GM21526 (cell line): Measurements from ENCODE around the gene AQP9.
"Not testable (repeated sequence)": the region's sequence is repeated elsewhere in the genome, so short reads cannot be mapped to it uniquely, and the experiment has no call there.

Experiments used
- ATAC-seq: cut with Tn5 transposase; IDR thresholded peaks from one replicate; pipeline ENCODE4 v1.9.1; 2021; ENCODE audit warnings: moderate library complexity; ENCODE audit not compliant: unreplicated experiment, low FRiP score

AQP9 gene

DNA sequence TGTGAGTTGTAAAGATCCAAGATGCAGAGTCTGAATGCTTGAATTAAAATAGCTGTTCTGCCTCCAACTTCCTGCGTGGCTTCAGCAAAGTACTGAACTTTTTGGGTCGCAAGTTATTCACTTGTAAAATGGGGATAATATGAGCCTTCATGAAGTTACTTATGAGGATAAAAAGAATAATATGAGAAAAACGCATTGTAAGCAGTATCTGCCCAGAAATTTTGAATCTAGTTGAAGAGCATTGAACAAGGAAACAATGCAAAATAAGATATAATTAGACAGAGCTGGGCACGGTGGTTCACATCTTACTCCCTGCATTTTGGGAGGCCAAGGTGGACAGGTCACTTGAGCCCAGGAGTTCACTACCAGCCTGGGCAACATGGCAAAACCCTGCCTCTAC lies 37.8 kb downstream of the AQP9 start:
- ATAC-seq, result no peak

DNA sequence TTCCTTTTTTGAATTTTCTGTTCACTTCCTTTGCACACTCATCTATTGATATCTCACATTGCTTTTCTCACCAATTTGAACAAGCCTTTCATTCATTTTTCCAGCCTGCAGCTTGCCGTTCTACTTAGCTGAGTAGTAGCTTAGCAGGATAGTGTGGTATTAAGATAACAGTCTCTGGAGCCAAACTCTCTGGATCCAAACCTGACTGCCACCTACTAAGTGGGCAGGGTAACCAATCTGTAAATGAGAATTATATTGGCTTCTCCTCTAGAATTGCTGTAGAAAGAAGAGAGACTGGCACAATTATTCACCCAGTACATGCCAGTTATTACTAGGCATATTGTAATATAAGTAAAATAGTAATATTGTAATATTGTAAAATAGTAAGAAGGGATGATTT lies 40.5 kb downstream of the AQP9 start:
- no peak for ATAC-seq

DNA sequence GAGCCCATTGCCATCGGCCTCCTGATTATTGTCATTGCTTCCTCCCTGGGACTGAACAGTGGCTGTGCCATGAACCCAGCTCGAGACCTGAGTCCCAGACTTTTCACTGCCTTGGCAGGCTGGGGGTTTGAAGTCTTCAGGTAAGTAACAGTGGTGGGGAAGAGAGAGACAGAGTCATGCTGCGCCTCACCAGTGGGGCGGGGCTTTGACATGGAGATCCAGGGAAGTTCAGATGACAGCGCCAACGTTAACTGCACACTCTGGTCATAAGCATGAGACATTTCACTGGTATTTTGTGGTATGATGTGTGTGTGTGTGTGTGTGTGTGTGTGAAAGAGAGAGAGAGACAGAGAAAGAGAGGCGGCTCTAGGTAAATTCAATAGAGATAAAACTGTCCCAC lies 41.0 kb downstream of the AQP9 start:
- ATAC-seq, result no peak

DNA sequence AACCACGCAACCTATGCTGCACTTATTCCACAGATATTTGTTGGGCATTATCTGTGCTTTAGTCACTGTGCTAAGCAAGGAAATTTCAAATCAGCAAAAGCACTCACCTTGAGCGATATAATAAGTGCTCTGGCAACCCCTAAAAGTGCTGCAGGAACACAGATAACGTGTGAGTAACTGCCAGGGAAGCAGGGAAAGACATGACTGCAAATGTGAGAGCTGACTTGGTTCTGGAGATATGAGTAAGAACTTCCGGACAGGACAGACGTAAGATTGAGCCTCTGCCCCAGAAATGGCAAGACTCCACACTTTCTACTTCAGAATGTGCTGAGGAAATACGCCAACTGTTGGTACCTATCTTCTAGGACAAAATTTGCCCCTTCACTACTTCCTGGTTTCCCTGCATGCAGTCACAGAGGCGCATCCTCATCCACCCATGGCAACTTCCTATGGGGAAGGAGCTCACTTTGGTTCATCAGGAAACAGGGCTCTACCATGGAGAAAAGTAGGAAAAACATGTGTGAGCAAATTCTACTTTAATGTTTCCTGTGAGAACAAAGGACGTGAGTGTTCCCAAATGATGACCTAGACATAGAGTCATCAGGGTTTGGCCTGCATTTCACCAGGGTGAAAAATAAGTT lies 41.7 kb downstream of the AQP9 start:
- ATAC-seq, result no peak

DNA sequence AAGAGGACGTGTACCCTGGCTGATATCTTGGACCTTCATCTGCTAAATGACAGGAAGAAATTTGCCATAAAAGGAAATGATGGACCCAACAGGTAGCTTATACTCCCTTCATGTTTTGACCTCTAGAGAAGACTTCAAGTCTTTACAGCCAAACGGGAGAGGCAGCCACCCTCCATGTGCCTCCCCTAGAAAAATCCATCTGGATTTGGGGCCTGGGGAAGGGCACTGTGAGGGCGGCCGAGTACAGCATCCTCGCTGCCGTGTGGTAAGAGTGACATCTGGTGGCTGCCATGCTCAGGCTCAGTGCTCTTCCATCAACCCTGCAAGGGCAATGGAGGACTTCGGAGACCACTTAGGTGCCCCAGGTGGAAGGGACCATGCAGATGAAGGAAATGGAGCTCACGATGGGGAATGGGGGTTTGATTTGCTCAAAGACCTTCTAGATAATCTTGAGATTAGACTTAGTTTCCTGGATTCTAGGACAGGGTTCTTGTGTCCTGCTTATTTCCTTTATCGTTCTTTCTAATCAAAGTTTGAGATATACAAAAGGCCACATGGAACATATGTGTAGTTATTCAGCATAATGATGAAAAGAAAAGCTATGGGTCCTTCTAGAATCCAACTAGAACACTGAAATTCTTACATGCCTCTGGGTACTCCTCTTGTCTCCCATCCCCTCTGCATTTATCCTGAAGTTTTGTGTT lies 44.4 kb downstream of the AQP9 start:
- ATAC-seq, result no peak

DNA sequence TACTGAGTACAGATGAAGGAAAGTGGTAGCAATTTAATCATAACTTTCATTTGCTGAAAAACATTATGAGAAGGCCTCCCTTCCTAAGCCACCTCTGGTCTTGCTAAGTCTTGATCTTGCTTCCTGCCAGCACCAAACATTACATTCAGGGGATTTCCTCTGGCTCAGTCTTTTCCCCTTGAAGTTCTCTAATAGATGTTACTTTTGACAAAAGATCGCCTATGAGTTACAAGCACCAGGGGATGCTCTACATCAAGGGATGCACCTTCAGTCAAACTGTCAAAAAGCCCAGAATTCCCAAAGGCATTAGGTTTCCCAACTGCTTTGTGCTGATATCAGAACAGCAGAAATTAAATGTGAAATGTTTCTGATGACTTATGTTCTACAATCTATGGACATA lies 47.3 kb downstream of the AQP9 start:
- no peak for ATAC-seq

DNA sequence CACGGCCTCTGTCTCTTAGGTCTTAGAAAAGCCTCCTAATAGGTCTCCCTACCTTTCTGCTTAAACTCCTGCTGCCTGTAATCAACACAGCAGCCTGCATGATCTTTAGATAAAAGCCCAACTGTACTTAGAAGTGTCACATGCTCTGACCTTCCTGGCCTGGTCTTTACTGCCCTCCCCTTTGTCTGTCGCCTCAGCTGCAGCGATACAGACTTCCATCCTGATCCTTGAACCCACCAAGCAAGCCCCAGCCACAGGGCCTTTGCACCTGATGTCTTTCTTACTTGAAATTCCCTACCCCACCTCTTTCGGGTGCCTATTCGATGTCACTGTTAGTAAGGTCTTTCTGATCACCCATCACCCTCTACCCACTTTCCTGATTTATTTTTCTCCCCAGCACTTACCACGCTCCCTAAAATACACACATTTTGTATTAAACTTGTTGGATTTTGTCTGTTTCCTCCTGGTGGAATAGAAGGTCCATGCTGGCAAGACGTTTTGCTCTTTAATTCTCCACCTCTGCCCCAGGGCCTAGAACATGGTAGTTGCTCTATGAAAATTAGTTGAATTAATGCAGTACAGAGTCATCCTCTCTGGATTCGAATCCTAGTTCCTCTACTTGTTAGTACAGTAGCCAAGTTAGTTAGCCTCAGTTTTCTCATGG lies 51.1 kb downstream of the AQP9 start:
- ATAC-seq, result no peak

DNA sequence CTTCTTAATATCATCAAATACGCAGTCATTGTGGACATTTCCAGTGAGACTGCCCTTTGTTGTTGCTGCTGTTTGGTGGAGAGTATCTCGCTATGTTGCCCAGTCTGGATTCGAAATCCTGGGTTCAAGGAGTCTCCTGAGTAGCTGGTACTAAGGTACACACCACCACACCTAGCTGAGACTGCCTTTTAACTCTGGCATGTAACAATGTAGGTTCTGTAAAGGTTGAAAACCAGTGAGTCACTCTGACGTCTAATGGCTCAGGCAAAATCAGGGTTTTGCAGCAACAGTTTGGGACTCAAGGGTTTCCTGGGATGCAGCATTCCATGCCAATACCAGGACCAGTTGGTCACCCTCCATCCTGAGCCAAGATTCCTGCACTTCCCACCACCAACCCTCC lies 52.2 kb downstream of the AQP9 start:
- ATAC-seq, result no peak

DNA sequence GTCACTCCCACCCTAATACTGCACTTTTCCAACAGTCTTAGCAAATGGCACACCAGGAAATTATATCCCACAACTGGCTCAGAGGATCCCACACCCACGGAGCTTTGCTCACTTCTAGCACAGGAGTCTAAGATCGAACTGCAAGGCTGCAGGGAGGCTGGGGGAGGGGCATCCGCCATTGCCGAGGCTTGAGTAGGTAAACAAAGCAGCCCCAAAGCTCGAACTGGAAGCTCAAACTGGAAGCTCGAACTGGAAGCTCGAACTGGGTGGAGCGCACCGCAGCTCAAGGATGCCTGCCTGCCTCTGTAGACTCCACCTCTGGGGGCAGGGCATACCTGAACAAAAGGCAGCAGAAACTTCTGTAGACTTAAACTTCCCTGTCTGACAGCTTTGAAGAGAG lies 55.5 kb downstream of the AQP9 start:
- not testable (repeated sequence) for ATAC-seq

DNA sequence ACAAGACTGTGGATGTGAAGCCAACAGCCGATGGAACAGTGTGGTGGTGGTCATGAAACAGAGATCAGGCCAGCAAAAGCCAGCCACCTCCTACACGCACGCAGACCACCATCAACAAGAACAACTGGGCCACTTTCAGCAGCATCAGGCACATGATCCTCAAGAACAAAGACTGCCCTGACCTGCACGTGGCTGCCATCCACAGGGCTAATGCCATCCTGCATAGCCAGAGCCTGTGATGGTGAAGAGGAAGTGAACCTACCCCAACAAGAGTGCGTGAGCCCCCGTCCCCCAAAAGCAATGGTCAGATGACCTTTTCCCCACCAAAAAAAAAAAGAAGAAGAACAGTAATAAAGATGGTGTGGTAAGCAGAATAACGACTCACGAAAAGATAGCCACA lies 62.6 kb downstream of the AQP9 start:
- no peak for ATAC-seq

DNA sequence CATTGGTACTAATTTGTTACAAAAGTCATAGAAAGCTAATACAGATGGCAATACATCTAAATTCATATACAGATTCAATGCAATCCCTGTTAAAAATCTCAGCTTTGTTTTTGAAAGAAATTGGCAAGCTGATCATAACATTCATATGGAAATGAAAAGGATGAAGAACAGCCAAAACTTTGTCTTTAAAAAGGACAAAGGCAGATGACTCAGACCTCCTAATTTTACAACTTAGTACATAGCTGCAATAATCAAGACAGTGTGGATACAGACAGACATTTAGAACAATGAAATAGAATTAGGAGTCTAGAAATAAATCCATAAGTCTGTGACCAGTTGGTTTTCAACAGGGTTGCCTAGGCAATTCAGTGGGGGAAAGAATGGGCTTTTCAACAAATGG lies 63.3 kb downstream of the AQP9 start:
- ATAC-seq, result no peak

DNA sequence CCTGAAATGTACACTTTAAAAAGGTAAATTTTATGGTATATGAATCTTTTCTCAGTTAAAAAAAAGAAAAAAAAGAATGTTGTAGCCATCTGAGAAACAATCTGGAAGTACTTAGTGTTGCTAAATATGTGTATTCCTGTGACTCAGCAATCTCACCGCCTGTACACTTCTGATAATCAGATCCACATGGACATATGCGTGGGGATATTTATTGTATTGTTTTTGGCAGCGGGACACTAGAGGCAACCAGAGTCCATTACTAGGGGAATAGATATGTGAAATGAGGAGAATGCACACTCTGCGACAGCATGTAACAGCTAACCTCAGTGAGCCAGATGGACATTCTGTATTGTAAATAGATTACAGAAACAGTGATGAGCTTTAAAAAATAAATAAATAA lies 65.4 kb downstream of the AQP9 start:
- no peak for ATAC-seq

DNA sequence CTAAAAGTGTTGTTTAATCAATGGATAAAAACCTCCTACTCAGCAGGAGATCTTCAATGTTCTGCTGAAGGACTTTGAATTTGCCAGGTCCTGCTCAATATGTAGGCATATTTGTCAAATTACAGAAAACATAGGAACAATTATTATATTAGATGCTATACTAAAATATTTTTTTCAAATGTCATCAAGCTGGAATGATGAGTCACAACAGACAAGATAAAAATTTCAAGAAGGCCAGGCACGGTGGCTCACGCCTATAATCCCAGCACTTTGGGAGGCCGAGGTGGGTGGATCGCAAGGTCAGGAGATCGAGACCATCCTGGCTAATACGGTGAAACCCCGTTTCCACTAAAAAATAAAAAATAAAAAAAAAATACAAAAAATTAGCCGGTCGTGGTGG lies 68.0 kb downstream of the AQP9 start:
- no peak for ATAC-seq

DNA sequence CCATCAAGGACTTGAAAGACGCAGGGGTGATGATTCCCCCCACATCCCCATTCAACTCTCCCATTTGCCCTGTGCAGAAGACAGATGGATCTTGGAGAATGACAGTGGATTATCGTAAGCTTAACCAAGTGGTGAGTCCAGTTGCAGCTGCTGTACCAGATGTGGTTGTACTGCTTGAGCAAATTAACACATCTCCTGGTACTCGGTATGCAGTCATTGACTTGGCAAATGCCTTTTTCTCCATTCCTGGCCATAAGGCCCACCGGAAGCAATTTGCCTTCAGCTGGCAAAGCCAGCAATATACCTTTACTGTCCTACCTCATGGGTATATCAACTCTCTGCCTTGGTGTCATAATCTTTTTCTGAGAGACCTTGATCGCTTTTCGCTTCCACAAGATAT lies 70.0 kb downstream of the AQP9 start:
- ATAC-seq, result not testable (repeated sequence)

DNA sequence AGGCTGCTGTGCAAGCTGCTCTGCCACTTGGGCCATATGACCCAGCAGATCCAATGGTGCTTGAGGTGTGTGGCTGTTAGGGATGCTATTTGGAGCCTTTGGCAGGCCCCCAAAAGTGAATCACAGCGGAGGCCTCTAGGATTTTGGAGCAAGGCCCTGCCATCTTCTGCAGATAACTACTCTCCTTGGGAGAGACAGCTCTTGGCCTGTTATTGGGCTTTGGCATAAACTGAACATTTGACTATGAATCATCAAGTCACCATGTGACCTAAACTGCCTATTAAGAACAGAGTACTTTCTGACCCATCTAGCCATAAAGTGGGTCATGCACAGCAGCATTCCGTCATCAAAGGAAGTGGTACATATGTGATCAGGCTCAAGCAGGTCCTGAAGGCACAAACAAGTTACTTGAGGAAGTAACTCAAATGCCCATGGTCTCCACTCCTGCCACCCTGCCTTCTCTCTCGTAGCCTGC lies 70.9 kb downstream of the AQP9 start:
- ATAC-seq, result not testable (repeated sequence)

DNA sequence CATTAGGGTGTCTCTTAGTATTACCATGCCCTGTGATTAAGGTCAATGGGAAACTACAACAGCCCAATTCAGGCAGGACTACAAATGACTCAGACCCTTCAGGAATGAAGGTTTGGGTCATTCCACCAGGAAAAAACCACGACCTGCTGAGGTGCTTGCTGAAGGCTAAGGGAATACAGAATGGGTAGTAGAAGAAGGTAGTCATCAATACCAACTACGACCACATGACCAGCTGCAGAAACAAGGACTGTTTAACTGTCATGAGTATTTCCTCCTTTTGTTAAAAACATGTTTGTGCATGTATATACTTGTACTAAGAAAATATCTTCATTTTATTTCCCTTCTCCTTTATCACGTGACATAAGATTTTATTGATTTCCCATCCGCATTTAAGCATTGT lies 71.8 kb downstream of the AQP9 start:
- ATAC-seq, result not testable (repeated sequence)

DNA sequence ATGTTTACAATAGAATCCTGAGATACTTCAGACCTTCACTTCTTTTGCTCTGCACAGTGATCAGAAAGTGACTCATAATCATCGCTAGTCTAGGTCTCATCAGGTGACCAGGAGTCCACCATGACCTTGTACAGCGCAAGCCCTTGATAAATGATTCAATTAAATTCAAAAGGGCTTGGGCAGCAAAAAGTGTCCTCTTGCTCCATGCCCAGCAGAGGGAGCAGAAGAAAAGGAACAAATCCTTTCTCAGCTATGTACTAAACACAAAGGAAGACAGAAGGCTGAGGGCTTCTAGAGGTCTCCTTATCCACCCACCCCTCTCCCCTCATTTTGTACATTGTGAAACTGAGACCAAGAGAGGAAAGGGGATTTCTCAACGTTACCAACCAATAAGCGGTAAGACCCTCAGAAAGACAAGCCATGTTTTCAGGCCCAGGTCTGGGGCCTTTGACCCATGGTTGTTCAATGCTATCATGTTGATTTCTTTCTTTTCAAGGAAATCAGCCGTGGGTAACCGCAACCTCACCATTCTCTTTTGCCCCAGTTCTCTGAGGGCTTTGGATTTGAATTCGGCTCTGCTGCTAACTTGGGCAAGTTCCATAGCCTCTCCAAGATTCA lies 74.8 kb downstream of the AQP9 start:
- ATAC-seq, result no peak

DNA sequence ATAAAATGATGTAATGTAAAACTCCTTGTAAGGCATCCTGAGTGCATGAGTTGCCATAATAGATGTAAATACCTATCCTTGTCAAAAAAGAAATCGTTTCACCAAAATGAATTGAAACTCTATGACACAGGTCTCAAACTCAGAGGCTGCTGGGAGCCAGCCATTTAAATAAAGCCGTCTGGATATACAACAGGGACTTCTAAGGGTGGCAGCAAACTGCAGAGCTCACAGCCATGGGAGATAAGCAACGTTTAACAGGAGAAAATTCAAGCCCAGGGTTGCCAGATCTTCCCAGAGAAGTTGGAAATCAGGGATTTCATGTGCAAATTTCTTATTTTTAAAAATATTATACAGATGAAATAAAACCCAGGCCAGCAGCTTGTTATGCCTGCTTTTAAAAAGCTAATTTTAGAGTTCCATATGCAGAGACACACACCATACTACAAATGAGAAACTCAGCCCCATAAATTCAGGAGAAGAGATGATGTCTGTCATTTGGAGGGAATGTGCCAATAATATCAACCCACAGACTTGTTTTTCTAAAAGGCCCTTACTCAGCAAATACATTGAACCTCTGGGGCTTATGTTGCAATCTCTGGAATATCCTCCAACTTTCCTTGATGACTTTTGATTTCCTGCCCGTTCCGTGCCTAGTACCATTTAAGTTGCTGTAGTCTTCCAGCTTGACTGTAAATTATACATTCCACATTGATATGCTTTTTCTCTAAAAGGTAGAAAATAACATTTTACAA lies 75.6 kb downstream of the AQP9 start:
- no peak for ATAC-seq

DNA sequence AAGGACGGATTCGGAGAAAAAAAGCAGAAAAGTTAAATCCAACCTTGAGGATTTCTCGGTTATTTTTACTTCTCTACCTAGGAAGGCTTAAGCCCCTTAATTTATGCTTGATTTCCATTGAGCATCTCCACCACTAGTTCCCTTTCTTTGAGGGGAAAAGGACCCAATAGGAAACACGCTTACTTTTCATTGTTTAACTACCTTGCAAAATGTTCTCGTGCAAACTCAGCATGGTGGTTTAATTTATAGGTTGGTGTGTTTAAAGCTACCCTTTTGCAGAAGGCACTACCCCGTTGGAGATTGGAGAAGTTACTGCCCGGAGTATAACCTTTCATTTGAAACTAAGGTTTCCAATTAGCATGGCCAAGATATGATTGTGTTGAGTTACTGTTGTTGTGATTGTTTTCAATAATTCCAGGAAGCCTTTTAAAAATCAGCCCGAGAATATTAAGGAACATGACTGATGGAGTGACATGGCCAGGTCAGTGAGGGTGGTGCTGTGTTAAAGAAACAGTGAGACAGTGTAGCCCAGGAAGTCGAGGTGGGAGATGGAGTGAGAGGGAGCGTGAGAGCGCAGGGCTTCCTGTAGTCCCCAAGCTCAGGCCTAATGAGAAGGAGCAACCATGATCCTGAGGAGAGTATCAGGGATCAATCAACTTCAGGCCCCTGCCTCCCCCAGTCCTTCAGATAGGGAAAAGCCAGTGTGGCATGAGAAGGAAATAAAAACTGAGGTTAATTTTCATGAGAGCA lies 76.6 kb downstream of the AQP9 start:
- ATAC-seq, result no peak

DNA sequence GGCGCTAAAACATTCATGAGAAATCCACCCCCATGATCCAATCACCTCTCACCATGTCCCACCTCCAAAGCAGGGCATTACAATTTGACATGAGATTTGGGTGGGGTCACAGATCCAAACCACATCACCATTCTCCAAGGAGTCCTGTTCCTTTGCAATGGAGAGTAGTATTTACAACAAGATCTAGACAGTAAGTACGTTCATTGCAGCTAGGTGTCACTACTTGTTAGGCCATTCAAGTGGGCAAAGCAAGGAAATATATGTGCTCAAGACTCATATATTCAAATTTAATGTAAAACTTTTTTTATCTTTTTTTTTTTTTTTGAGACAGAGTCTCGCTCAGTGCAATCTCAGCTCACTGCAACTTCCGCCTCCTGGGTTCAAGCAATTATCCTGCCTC lies 79.3 kb downstream of the AQP9 start:
- ATAC-seq, result no peak
